ENCODE data around the gene TRAPPC10.
"Not testable (repeated sequence)": the region's sequence is repeated elsewhere in the genome, so short reads cannot be mapped to it uniquely, and the experiment has no call there.

TRAPPC10 gene

GRCh38 chr21:44154816-44155230, 142.7 kb downstream of the TRAPPC10 start:
- H3K36me3 ChIP-seq (ENCODE audit: control insufficient read depth in 2 of 2, insufficient read depth in 2 of 2, low read length in 2 of 2); H3K9me3 ChIP-seq (ENCODE audit: control insufficient read depth in 2 of 2, low read length in 2 of 2); H3K4me3 ChIP-seq (ENCODE audit: low read length in 2 of 2); H3K9ac ChIP-seq (ENCODE audit: low read depth in 1 of 2, low read length in 2 of 2); H3K27ac ChIP-seq (ENCODE audit: low read depth in 2 of 2, low read length in 2 of 2); H3K27me3 ChIP-seq (ENCODE audit: control insufficient read depth in 2 of 2, insufficient read depth in 2 of 2, low read length in 2 of 2); H3K4me1 ChIP-seq (ENCODE audit: control insufficient read depth in 2 of 2, insufficient read depth in 2 of 2, low read length in 2 of 2): not testable (repeated sequence)

- not testable (repeated sequence) for H3K27ac ChIP-seq (ENCODE audit: low read depth in 2 of 2, low read length in 2 of 2); H3K4me1 ChIP-seq (ENCODE audit: control insufficient read depth in 2 of 2, insufficient read depth in 2 of 2, low read length in 2 of 2); H3K27me3 ChIP-seq (ENCODE audit: control insufficient read depth in 2 of 2, insufficient read depth in 2 of 2, low read length in 2 of 2); H3K4me3 ChIP-seq (ENCODE audit: low read length in 2 of 2); H3K36me3 ChIP-seq (ENCODE audit: control insufficient read depth in 2 of 2, insufficient read depth in 2 of 2, low read length in 2 of 2); H3K9me3 ChIP-seq (ENCODE audit: control insufficient read depth in 2 of 2, low read length in 2 of 2); H3K9ac ChIP-seq (ENCODE audit: low read depth in 1 of 2, low read length in 2 of 2)
These were observed 143.3 kb downstream of the TRAPPC10 start for GRCh38 chr21:44155231-44155993.

- H3K4me1 ChIP-seq (ENCODE audit: control insufficient read depth in 2 of 2, insufficient read depth in 2 of 2, low read length in 2 of 2); H3K4me3 ChIP-seq (ENCODE audit: low read length in 2 of 2); H3K36me3 ChIP-seq (ENCODE audit: control insufficient read depth in 2 of 2, insufficient read depth in 2 of 2, low read length in 2 of 2); H3K9me3 ChIP-seq (ENCODE audit: control insufficient read depth in 2 of 2, low read length in 2 of 2); H3K27ac ChIP-seq (ENCODE audit: low read depth in 2 of 2, low read length in 2 of 2); H3K27me3 ChIP-seq (ENCODE audit: control insufficient read depth in 2 of 2, insufficient read depth in 2 of 2, low read length in 2 of 2); H3K9ac ChIP-seq (ENCODE audit: low read depth in 1 of 2, low read length in 2 of 2): not testable (repeated sequence)
These were observed 143.9 kb downstream of the TRAPPC10 start for GRCh38 chr21:44155994-44156380.

Measured in mucosa of rectum (tissue), 2 donors.